Naive B cell (primary cell): Measurements from ENCODE around the gene ARID1B. TPM values are rescaled to one million over a fixed set of nuclear protein-coding genes. Genes with fewer than 3 reads are reported as not detected.

ENCODE experiments used
- ATAC-seq, 2 donors: fragments of 150-1000 bp; cut with Tn5 transposase; 2 replicates each; pipeline ENCODE4 v1.10.0; 2021; ENCODE audit warnings: low read depth in 2 of 2, mild to moderate bottlenecking in 2 of 2, moderate library complexity in 2 of 2
- DNase-seq: peaks from one replicate; pipeline ENCODE4 v3.0.0; 2022
- H3K27ac Mint-ChIP-seq, 6 donors: one replicate each; pipeline ENCODE4 v1.8.0; 2020 to 2022; ENCODE audit warnings: mild to moderate bottlenecking in 6 of 6, mixed read lengths in 6 of 6, moderate library complexity in 5 of 6, inconsistent platforms in 2 of 6
- H3K27me3 Mint-ChIP-seq, 3 donors: one replicate each; pipeline ENCODE4 v1.8.0; 2021 to 2022; ENCODE audit warnings: mixed read lengths in 3 of 3, mild to moderate bottlenecking in 1 of 3
- H3K36me3 Mint-ChIP-seq, 2 donors: one replicate each; pipeline ENCODE4 v1.8.0; 2020 to 2022; ENCODE audit warnings: mixed read lengths in 2 of 2, inconsistent platforms in 1 of 2, mild to moderate bottlenecking in 1 of 2
- H3K4me1 Mint-ChIP-seq, 3 donors: one replicate each; pipeline ENCODE4 v1.8.0; 2020 to 2022; ENCODE audit warnings: mixed read lengths in 3 of 3, inconsistent platforms in 1 of 3, mild to moderate bottlenecking in 1 of 3, moderate library complexity in 1 of 3
- H3K4me3 Mint-ChIP-seq, 8 donors: one replicate each; pipeline ENCODE4 v1.8.0; 2020 to 2022; ENCODE audit warnings: mild to moderate bottlenecking in 8 of 8, mixed read lengths in 8 of 8, moderate library complexity in 8 of 8, inconsistent platforms in 2 of 8
- H3K9me3 Mint-ChIP-seq, 7 donors: one replicate each; pipeline ENCODE4 v1.8.0; 2020 to 2022; ENCODE audit warnings: mixed read lengths in 7 of 7, mild to moderate bottlenecking in 5 of 7, inconsistent platforms in 2 of 7, moderate library complexity in 1 of 7
- polyA plus RNA-seq, 6 donors: library from polyadenylated mRNA; unstranded; fragments of 300-500 nt; fragmentation: Illumina TruSeq; gene quantifications; one replicate each; pipeline ENCODE4 v1.2.3, GENCODE V29; 2021; ENCODE audit warnings: low read depth in 6 of 6

ARID1B gene
- polyA plus RNA-seq, 6 donors from 2014 or later, result 16.6 to 44.1 (median 27.5) TPM

GRCh38 chr6:156925026-156925425, 147.8 kb downstream of the ARID1B start:
- peaks cover 0 to 16% of the 10 kb centered on the region in 2 donors for H3K36me3 Mint-ChIP-seq

GRCh38 chr6:156925718-156926607, 148.8 kb downstream of the ARID1B start:
- Mint-ChIP-seq H3K27ac (peak overlapping the region in 5 of 6 donors; percentile 3 to 83 (median 34)), H3K4me1 (peaks cover 54 to 77% (median 74%) of the 10 kb centered on the region in 3 donors), H3K27me3 (no peaks in the 10 kb centered on the region), H3K9me3 (no peaks in the 10 kb centered on the region), H3K36me3 (peaks cover 0 to 19% of the 10 kb centered on the region in 2 donors), H3K4me3 (peak overlapping the region in 4 of 8 donors; percentile 0 to 52 (median 14))
- ATAC-seq (no peak), DNase-seq (no peak)

More at GRCh38 chr6:156925026-156925425, 147.8 kb downstream of the ARID1B start:
- Mint-ChIP-seq H3K4me1 (peaks cover 57 to 77% (median 77%) of the 10 kb centered on the region in 3 donors), H3K4me3 (no peak overlapping the region), H3K27me3 (no peaks in the 10 kb centered on the region), H3K27ac (peak overlapping the region in 1 of 6 donors; percentile 86), H3K9me3 (no peaks in the 10 kb centered on the region)
- no peak for ATAC-seq
- DNase-seq, result no peak

GRCh38 chr6:156928126-156928525, 150.9 kb downstream of the ARID1B start:
- Mint-ChIP-seq H3K4me3 (peak overlapping the region in 2 of 8 donors; percentile 13 to 68), H3K9me3 (no peaks in the 10 kb centered on the region), H3K27ac (peak overlapping the region; percentile 1 to 89 (median 38)), H3K4me1 (peaks cover 54 to 84% (median 81%) of the 10 kb centered on the region in 3 donors), H3K27me3 (no peaks in the 10 kb centered on the region), H3K36me3 (peaks cover 0 to 19% of the 10 kb centered on the region in 2 donors)
- peak; percentile 65 to 76 for ATAC-seq
- peak; percentile 19 for DNase-seq

- peak overlapping the region in 2 of 6 donors; percentile 70 to 72 for H3K27ac Mint-ChIP-seq
Observed at GRCh38 chr6:156928972-156929371, 151.8 kb downstream of the ARID1B start.

GRCh38 chr6:156931283-156931682, 154.1 kb downstream of the ARID1B start:
- DNase-seq (no peak), ATAC-seq (no peak)
- Mint-ChIP-seq H3K27ac (peak overlapping the region in 2 of 6 donors; percentile 0 to 69), H3K9me3 (no peaks in the 10 kb centered on the region), H3K27me3 (no peaks in the 10 kb centered on the region), H3K36me3 (peaks cover 8 to 19% of the 10 kb centered on the region in 2 donors), H3K4me3 (no peak overlapping the region), H3K4me1 (peaks cover 54 to 75% (median 73%) of the 10 kb centered on the region in 3 donors)

More at GRCh38 chr6:156928972-156929371, 151.8 kb downstream of the ARID1B start:
- DNase-seq (no peak), ATAC-seq (no peak)
- Mint-ChIP-seq H3K9me3 (no peaks in the 10 kb centered on the region), H3K4me3 (no peak overlapping the region), H3K4me1 (peaks cover 61 to 88% (median 81%) of the 10 kb centered on the region in 3 donors), H3K27me3 (no peaks in the 10 kb centered on the region), H3K36me3 (peaks cover 0 to 19% of the 10 kb centered on the region in 2 donors)

- Mint-ChIP-seq H3K27me3 (no peaks in the 10 kb centered on the region), H3K27ac (peak overlapping the region in 5 of 6 donors; percentile 69 to 95 (median 84)), H3K4me3 (peak overlapping the region in 1 of 8 donors; percentile 7), H3K36me3 (peaks cover 11 to 14% of the 10 kb centered on the region in 2 donors), H3K9me3 (no peaks in the 10 kb centered on the region), H3K4me1 (peaks cover 49 to 74% (median 72%) of the 10 kb centered on the region in 3 donors)
- peak in 1 of 2 donors; percentile 56 for ATAC-seq
- DNase-seq, result no peak
Observed at GRCh38 chr6:156933201-156934068, 156.3 kb downstream of the ARID1B start.

- ATAC-seq (no peak), DNase-seq (no peak)
- Mint-ChIP-seq H3K4me1 (peaks cover 50 to 76% (median 75%) of the 10 kb centered on the region in 3 donors), H3K4me3 (no peak overlapping the region), H3K27ac (peak overlapping the region in 1 of 6 donors; percentile 69), H3K9me3 (no peaks in the 10 kb centered on the region), H3K36me3 (peaks cover 10 to 14% of the 10 kb centered on the region in 2 donors), H3K27me3 (no peaks in the 10 kb centered on the region)
Observed at GRCh38 chr6:156934069-156934460, 156.9 kb downstream of the ARID1B start.

- no peaks in the 10 kb centered on the region for H3K9me3 Mint-ChIP-seq
- H3K27ac Mint-ChIP-seq, result peak overlapping the region in 3 of 6 donors; percentile 8 to 69 (median 30)
- no peak for ATAC-seq
- no peaks in the 10 kb centered on the region for H3K27me3 Mint-ChIP-seq
- no peak overlapping the region for H3K4me3 Mint-ChIP-seq
- peaks cover 4 to 14% of the 10 kb centered on the region in 2 donors for H3K36me3 Mint-ChIP-seq
- H3K4me1 Mint-ChIP-seq, result peaks cover 43 to 73% (median 68%) of the 10 kb centered on the region in 3 donors
- no peak for DNase-seq
Observed at GRCh38 chr6:156935000-156935399, 157.8 kb downstream of the ARID1B start.

- no peaks in the 10 kb centered on the region for H3K27me3 Mint-ChIP-seq
- DNase-seq (no peak), ATAC-seq (no peak)
- peaks cover 55 to 75% (median 66%) of the 10 kb centered on the region in 3 donors for H3K4me1 Mint-ChIP-seq
- peaks cover 0 to 14% of the 10 kb centered on the region in 2 donors for H3K36me3 Mint-ChIP-seq
- peak overlapping the region in 3 of 6 donors; percentile 26 to 95 (median 51) for H3K27ac Mint-ChIP-seq
- no peak overlapping the region for H3K4me3 Mint-ChIP-seq
- H3K9me3 Mint-ChIP-seq, result no peaks in the 10 kb centered on the region
Observed at GRCh38 chr6:156938143-156938542, 161.0 kb downstream of the ARID1B start.

GRCh38 chr6:156940221-156940620, 163.0 kb downstream of the ARID1B start:
- ATAC-seq (no peak), DNase-seq (no peak)
- H3K9me3 Mint-ChIP-seq, result no peaks in the 10 kb centered on the region
- H3K27me3 Mint-ChIP-seq, result no peaks in the 10 kb centered on the region
- H3K4me1 Mint-ChIP-seq, result peaks cover 50 to 70% (median 64%) of the 10 kb centered on the region in 3 donors
- H3K4me3 Mint-ChIP-seq, result no peak overlapping the region
- peaks cover 0 to 13% of the 10 kb centered on the region in 2 donors for H3K36me3 Mint-ChIP-seq
- peak overlapping the region in 2 of 6 donors; percentile 10 to 70 for H3K27ac Mint-ChIP-seq

GRCh38 chr6:156942266-156942665, 165.1 kb downstream of the ARID1B start:
- Mint-ChIP-seq H3K36me3 (no peaks in the 10 kb centered on the region), H3K4me3 (peak overlapping the region in 1 of 8 donors; percentile 51), H3K27me3 (no peaks in the 10 kb centered on the region), H3K9me3 (no peaks in the 10 kb centered on the region), H3K4me1 (peaks cover 57 to 81% (median 71%) of the 10 kb centered on the region in 3 donors), H3K27ac (peak overlapping the region in 3 of 6 donors; percentile 7 to 58 (median 21))
- DNase-seq, result no peak
- peak in 1 of 2 donors; percentile 23 for ATAC-seq

GRCh38 chr6:156943166-156943565, 166.0 kb downstream of the ARID1B start:
- Mint-ChIP-seq H3K4me3 (no peak overlapping the region), H3K27me3 (no peaks in the 10 kb centered on the region), H3K9me3 (no peaks in the 10 kb centered on the region), H3K27ac (no peak overlapping the region), H3K4me1 (peaks cover 53 to 75% (median 64%) of the 10 kb centered on the region in 3 donors), H3K36me3 (no peaks in the 10 kb centered on the region)
- DNase-seq (no peak), ATAC-seq (no peak)

- ATAC-seq, result no peak
- no peak for DNase-seq
- H3K27me3 Mint-ChIP-seq, result no peaks in the 10 kb centered on the region
- no peaks in the 10 kb centered on the region for H3K36me3 Mint-ChIP-seq
- H3K27ac Mint-ChIP-seq, result peak overlapping the region in 2 of 6 donors; percentile 21 to 61
- no peaks in the 10 kb centered on the region for H3K9me3 Mint-ChIP-seq
- H3K4me1 Mint-ChIP-seq, result peaks cover 53 to 69% (median 60%) of the 10 kb centered on the region in 3 donors
- no peak overlapping the region for H3K4me3 Mint-ChIP-seq
Observed at GRCh38 chr6:156943816-156944215, 166.6 kb downstream of the ARID1B start.
